DMS53 (cell line): ENCODE results near the gene TFF3.

Experiments
- DNase-seq: peaks from one replicate; lab custom pipeline; 2025; lab: John Stamatoyannopoulos, UW

Gene TFF3

GRCh38 chr21:42315296-42315891, at the start of gene TFF3:
Gene TFF3 (minus strand): TSS chr21:42315409. CDS start chr21:42315374, 35 bp downstream.
- peak; percentile 98 for DNase-seq

DNA sequence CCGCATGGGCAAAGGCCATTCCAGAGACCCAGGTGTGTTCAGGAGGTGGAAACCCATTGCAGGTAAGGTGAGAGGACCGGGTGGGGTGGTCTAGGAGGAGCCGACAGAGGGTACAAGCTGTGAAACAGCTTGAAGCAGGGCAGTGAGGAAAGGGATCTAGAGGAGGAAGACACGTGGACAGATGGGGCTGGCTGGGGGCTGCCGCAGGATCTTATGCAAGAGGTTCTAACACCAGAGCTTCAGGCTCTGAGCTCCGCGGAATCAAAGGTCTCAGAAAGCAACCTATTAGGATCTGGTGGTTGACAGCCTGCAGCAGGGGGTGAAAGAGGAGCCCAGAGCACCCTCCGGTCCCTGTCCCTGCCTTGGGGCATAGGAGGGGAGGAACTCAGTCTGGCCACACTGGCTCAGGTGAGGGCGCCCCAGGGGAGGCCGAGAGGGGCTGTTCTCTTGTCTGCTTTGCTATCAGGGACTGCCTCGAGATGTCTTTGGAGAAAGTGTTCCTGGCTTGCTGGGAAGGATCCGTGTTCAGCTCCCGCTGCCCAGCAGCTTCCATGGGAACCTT, 49.2 kb upstream of the TFF3 start:
- no peak for DNase-seq

DNA sequence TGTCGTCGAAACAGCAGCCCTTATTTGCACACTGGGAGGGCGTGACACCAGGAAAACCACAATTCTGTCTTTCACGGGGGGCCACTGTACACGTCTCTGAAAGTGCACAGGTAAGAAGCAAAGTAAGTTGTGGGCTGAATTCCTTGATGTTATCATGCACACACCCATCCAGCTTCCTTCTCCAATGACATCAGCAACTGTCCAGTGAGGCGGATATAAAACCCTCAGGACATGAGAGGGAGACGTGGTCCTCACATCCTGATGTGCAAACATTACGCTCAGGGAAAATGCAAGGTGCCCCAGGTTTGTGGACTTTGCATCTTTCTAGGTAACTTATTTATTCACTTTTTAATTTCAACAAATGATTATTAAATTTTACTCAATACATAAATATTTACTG, 48.1 kb upstream of the TFF3 start:
- peak; percentile 32 for DNase-seq

DNA sequence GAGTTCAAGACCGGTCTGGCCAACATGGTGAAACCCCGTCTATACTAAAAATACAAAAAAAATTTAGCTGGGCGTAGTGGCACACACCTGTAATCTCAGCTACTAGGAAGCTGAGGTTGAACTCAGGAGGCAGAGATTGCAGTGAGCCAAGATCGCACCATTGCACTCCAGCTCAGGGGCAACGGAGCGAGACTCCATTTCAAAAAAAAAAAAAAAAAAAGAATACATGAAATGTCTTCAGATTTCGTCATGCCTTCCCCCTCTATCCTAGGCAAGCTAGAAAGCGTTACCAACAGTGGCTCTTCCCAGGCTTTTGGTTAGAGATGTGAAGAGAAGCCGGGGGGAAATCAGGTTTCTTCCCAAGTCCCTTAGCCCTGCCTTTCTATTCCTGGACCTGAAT, 47.5 kb upstream of the TFF3 start:
- DNase-seq = no peak

- DNase-seq = no peak
Observed at GRCh38 chr21:42362198-42362597, 47.0 kb upstream of the TFF3 start.

GRCh38 chr21:42361286-42361685, 46.1 kb upstream of the TFF3 start:
- DNase-seq = no peak

GRCh38 chr21:42360317-42360716, 45.1 kb upstream of the TFF3 start:
- no peak for DNase-seq

GRCh38 chr21:42358937-42359336, 43.7 kb upstream of the TFF3 start:
- DNase-seq = no peak

- DNase-seq = no peak
Observed at GRCh38 chr21:42358261-42358660, 43.1 kb upstream of the TFF3 start.

DNA sequence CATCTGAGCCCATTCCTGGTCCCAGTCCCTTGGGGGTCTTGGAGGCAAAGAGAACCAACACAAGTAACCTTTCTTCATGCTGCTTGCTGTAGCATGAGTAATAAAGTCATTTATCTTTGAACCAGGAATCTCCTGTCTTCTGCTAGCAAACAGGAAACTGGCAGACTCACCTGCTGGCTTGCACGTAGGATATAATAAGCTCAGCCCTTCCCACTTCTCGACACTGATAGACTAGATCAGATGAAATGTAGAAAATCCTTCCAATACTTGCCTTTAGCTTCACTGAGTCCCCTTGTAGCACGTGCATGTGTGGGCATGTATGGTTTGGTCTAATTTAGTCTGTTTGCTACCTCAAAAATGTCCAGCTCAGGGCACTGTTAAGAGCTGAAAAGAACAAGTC, 42.1 kb upstream of the TFF3 start:
- peak; percentile 18 for DNase-seq

GRCh38 chr21:42356650-42357049, 41.4 kb upstream of the TFF3 start:
- no peak for DNase-seq

DNA sequence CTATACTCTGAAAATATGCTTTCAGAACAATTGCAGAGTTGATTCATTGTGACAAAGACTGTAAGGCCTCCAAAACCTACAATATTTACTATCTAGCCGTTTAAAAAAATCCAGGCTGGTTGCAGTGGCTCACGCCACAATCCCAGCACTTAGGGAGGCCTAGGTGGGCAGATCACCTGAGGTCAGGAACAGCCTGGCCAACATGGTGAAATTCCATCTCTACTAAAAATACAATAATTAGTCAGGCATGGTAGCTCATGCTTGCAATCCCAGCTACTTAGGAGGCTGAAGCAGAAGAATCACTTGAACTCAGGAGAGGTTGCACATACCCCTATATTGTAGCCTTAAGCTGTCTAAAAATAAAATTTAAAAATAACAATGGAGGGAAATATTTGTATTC, 40.8 kb upstream of the TFF3 start:
- no peak for DNase-seq

DNA sequence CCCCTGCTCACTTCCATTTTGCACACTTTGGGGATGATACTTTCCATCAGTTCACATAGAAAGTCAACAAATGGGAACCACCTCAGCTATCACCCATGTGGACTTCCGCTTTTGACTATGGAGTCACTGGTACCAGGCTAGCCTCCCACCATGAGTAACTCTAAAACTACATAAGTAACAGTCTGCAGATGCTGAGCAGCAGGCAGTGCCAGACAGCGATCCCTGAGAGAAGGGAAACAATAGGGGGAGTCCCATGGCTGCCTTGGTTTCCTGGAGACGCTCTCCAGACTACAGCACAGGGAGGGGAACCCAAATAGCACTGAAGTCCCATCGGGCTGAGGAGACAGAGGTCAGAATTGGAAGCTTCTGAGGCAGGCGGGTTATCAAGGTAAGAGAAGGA, 38.4 kb upstream of the TFF3 start:
- no peak for DNase-seq

DNA sequence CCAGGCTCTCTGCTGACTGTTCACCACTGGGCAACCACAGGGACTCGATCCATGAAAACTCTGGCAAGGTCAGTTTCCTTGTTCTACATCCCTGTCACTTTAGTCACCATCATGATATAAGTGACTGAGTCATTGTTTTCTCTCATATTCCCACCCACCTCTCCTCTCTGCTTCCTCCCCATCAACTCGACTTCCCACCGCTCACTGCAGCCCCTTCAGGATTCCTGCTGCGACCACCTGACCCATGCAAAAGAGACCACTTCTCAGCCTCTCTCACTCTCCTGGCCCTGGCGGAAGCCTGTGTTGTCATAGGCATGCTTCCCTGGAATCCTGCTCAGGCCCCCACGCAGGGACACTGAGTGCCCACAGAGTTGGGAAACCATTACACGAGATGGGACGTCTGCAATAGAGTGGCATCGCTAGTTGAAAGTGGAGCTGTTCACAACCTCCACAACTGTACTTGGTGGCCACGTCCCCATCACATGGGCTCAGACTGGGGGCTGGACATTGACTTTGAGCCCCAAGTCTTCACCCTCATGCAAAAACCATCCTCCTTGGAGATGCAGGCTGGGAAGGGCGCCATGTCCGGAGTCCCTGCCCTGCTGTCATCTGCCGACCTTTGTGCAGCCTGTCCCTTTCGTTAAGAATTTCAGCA, 37.4 kb upstream of the TFF3 start:
- DNase-seq = no peak

DNA sequence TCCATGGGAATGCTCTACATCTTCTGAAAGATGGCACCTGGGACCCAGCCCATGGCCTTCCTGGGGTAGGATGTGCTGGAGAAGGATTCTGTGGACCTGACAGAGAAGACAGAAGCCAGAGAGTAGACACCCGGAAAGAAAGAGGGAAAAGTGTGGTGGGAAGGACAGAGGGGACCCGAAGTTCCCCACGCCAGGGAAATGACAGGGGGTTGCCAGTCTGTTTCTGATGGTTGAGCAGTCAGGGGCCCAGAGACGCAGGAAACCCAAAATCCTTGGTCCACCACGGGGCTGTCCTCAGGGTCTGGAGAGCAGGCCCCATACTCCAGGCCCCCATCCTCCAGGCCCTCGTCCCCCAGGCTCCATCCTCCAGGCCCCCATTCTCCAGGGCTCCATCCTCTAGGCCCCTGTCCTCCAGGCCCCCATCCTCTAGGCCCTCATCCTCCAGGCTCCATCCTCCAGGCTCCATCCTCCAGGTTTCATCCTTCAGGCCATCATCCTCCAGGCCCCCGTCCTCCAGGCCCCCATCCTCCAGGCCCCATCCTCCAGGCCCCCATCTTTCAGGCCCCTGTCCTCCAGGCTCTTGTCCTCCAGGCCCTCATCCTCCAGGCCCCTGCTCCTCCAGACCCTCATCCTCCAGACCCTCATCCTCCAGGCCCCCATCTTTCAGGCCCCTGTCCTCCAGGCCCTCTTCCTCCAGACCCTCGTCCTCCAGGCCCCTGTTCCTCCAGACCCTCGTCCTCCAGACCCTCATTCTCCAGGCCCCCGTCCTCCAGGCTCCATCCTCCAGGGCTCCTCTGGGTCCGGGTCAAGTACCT, 36.6 kb upstream of the TFF3 start:
- no peak for DNase-seq

- DNase-seq = no peak
Observed at GRCh38 chr21:42350927-42351426, 35.8 kb upstream of the TFF3 start, which contains the start of gene TFF2. Gene TFF2 (minus strand): TSS chr21:42350994. CDS start chr21:42350957, 37 bp downstream.

GRCh38 chr21:42350318-42350910, 35.2 kb upstream of the TFF3 start:
- no peak for DNase-seq

DNA sequence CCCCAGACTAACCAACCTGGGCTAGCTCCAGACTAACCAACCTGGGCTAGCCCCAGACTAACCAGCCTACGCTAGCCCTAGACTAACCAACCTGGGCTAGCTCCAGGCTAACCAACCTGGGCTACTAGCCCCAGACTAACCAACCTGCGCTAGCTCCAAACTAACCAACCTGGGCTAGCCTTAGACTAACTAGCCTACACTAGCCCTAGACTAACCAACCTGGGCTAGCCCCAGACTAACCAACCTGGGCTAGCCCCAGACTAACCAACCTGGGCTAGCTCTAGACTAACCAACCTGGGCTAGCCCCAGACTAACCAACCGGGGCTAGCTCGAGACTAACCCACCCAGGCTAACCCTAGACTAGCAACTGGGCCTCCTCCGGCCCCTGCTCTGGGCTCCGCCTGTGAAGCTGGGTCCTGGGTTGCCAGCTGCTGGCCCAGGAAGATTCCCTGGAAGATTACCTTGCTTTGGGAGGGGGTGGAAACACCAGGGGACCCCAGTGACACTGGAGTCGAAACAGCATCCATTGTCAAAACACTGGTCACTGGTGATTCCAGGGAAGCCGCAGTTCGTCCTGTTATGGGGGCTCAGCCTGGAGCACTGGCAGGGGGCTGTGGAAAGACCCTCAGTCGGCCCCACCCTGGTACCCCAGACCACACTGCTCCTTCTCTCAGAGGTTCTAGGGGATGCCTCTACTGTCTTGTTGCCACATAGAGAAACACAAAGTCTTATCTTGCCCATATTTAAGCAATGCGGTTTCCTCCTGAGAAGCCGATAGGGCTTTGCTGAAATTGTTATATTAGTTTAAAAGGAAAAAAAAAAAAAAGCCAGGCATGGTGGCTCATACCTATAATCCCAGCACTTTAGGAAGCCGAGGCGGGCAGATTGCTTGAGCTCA, 34.5 kb upstream of the TFF3 start:
- no peak for DNase-seq

- no peak for DNase-seq
Observed at GRCh38 chr21:42348762-42349161, 33.6 kb upstream of the TFF3 start.

DNA sequence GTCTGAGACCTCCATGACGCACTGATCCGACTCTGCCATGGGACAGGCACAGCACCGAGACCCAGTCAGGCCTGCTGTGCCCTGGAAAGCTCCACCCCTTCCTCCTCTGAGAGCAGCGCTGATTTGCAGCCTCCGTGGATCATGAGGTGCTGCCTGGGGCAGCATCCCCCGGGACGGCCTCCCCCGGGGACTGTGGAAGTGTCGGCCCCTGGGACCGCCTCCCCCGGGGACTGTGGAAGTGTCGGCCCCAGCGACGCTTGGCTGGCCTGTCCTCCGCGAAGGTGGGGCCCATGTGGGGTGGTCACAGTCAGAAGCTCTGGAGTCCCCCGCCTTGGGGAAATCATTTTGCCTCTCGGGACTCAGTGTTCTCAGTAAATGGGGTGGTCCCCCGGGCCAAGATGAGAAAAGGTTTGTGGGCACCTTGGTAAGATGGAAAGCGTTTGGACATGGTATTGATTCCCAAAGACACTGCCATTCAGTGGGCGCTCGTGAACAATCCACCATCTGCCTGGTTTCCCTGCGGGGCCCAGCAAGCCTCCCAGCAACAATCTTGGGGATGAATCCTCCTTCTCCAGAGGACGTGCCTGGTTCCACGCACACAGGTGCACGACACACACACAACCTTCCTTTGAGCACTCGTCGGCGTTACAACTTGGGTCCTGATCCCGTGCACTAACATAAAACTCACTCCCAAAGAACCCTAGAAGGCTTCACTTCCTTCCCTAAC, 32.6 kb upstream of the TFF3 start:
- DNase-seq = no peak
